ENCODE measurements around the gene DTX3L.

DTX3L gene

GRCh38 chr3:122564155-122564912, at the start of gene DTX3L, which contains the start of gene PARP9:
Gene DTX3L, plus strand, starts transcription at chr3:122564338. Its CDS starts 89 bp downstream, at chr3:122564427.
Gene PARP9, minus strand, starts transcription at chr3:122564300. Its CDS starts 4,680 bp downstream, at chr3:122559620.
- Histone ChIP-seq H3K27ac (peak within 1 kb of the TSS; percentile 82), H3K36me3 (peaks cover 3% of the 10 kb centered on the region; the same call in 1 of the 2 replicates)
- DNase-seq: peak; percentile 61

GRCh38 chr3:122515020-122515468, 49.1 kb upstream of the DTX3L start:
- Histone ChIP-seq H3K27ac (peak overlapping the region; percentile 99), H3K36me3 (peaks cover 5% of the 10 kb centered on the region), H3K9me3 (ENCODE audit: severe bottlenecking) (no peaks in the 10 kb centered on the region), H3K4me3 (ENCODE audit: low read depth, low read length) (peak overlapping the region; percentile 92), H3K27me3 (ENCODE audit: insufficient read depth, low read depth, severe bottlenecking) (no peaks in the 10 kb centered on the region)
- no peak for DNase-seq
- no peak for TF ChIP-seq CTCF (IDR thresholded peaks at IDR 0.05; ENCODE audit: low read depth, low read length)

More at GRCh38 chr3:122564155-122564912, at the start of gene DTX3L, which contains the start of gene PARP9:
- H3K27me3 ChIP-seq (ENCODE audit: insufficient read depth, low read depth, severe bottlenecking): no peaks in the 10 kb centered on the region
- H3K4me3 ChIP-seq (ENCODE audit: low read depth, low read length): peak within 1 kb of the TSS; percentile 78
- no peaks in the 10 kb centered on the region for H3K9me3 ChIP-seq (ENCODE audit: severe bottlenecking)
- TF ChIP-seq CTCF (IDR thresholded peaks at IDR 0.05; ENCODE audit: low read depth, low read length): no peak

- Histone ChIP-seq H3K9me3 (ENCODE audit: severe bottlenecking) (no peaks in the 10 kb centered on the region), H3K27me3 (ENCODE audit: insufficient read depth, low read depth, severe bottlenecking) (no peaks in the 10 kb centered on the region), H3K4me3 (ENCODE audit: low read depth, low read length) (no peak overlapping the region), H3K27ac (no peak overlapping the region), H3K36me3 (peaks cover 4% of the 10 kb centered on the region)
- TF ChIP-seq CTCF (IDR thresholded peaks at IDR 0.05; ENCODE audit: low read depth, low read length): no peak
- DNase-seq: no peak
These were observed 48.3 kb upstream of the DTX3L start for GRCh38 chr3:122515870-122516269.

- H3K27ac ChIP-seq: no peak overlapping the region
- no peak for DNase-seq
- peaks cover 3% of the 10 kb centered on the region for H3K36me3 ChIP-seq
- no peak overlapping the region for H3K4me3 ChIP-seq (ENCODE audit: low read depth, low read length)
- no peaks in the 10 kb centered on the region for H3K9me3 ChIP-seq (ENCODE audit: severe bottlenecking)
- H3K27me3 ChIP-seq (ENCODE audit: insufficient read depth, low read depth, severe bottlenecking): no peaks in the 10 kb centered on the region
- no peak for TF ChIP-seq CTCF (IDR thresholded peaks at IDR 0.05; ENCODE audit: low read depth, low read length)
These were observed 47.2 kb upstream of the DTX3L start for GRCh38 chr3:122516846-122517360.

GRCh38 chr3:122519693-122520092, 44.4 kb upstream of the DTX3L start:
- Histone ChIP-seq H3K27me3 (ENCODE audit: insufficient read depth, low read depth, severe bottlenecking) (no peaks in the 10 kb centered on the region), H3K9me3 (ENCODE audit: severe bottlenecking) (no peaks in the 10 kb centered on the region), H3K27ac (no peak overlapping the region), H3K36me3 (no peaks in the 10 kb centered on the region), H3K4me3 (ENCODE audit: low read depth, low read length) (no peak overlapping the region)
- DNase-seq: no peak
- TF ChIP-seq CTCF (IDR thresholded peaks at IDR 0.05; ENCODE audit: low read depth, low read length): no peak

Measured in WERI-Rb-1 (cell line).